ENCODE data around the gene SMAD6. TPM values are rescaled to one million over a fixed set of nuclear protein-coding genes. Genes with fewer than 3 reads are reported as not detected.
"Not testable (repeated sequence)": the region's sequence is repeated elsewhere in the genome, so short reads cannot be mapped to it uniquely, and the experiment has no call there.

Gene SMAD6
- total RNA-seq, 1 donor from 2014 or later = 50.5 TPM

DNA sequence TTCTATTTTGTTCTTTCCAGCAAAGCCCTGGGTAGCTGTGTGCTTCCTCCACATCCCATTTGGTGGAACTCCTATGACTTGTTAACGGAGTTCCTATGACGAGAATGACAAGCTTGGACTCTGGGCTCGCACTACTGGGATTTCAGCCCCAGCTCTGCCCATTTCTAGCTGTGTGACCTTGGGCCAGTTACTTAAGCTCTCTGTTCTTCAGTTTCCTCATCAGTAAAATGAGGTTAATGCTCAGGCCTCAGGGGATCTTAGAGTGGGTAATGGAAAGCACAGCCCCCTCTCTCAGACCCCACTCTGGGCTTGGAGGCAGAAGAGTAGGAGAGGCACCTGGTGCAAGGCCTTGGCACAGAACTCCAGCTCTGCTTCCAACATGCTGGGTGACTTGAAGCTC lies 123.1 kb downstream of the SMAD6 start:
- no peak for DNase-seq (ENCODE audit: low spot score)

DNA sequence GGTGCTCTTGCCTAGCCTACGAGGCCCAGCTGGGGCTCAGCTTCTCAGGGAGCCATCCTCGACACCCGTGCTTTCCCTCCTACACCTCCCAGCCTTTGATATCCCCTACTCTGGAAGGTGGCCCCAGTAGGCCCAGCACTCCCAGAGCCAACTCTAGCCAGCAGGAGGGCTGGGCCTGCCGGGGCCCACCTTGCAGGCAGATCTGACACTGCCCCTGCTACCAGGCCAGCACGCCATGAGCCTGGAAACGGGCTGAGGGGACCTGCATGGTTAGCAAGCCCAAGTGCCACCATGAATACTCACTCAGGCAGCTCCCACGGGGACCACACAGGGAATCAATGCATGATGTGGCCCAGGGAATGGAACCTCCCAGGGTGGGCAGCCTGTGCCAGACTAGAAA lies 123.7 kb downstream of the SMAD6 start:
- DNase-seq (ENCODE audit: low spot score) = no peak

DNA sequence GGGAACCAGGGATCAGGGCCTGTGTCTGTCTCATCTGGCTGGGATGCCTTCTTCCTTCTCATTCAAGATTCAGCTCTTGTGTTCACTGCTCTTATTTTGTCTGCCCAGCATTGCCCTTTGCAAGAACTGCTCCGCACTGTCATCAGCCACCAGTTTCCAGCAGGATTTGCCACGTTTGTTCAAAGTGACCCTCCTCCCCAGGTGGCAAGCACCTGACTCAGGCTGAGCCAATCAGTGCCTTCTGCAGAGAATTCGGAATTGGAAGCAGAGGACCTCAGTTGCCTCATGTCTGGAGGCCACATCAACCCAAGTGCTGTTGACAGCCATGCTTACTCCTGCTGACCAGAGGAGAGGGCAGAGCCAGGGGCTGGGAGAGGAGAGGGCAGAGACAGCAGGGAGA lies 124.5 kb downstream of the SMAD6 start:
- DNase-seq (ENCODE audit: low spot score) = no peak

DNA sequence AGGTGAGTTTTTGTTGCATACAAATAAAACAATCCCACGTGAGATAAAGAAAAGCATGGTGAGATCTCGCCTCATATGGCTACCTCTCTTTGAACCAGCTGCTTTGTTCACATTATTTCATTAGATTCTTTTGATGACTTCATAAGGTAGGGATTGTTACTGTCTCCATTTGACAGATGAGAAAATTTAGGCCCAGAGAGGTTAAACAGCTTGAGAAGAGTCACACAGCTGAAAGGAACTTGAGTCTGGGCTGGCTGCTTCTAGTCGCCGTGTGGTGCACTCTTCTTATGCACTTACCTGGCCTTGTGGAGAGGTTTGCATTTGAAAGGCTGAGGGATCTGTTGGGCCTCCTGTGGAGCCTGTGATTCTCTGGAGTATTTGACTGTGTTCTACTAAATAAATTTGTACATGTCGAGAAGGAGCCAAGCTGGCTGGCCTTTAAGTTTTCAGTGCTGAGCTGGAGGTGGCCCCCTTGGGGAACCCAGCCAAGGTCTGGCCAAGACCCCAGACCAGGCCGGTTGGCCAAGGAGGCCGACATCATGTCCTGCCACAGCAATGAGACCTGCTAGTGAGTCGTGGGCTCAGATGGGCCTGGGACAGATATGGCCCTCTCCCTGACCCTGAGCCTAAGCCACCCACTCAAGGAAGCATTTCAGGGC lies 125.1 kb downstream of the SMAD6 start:
- no peak for DNase-seq (ENCODE audit: low spot score)

DNA sequence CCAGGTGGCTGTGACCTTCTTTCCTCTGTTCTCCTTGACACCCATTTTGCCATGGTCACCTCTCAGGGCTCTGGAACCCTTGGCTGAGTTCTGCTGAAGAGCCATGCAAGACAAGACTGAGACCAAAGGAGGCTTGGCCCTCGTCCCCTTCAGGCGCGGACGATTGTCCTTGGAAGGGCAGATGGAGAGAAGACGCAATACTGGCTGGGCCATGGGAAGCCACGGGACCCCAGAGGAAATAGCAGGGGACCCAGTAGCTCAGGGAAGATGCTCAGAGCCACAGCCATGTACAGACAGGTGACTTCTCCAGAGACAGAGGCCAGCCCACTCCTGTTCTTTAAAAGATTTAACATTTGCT lies 125.6 kb downstream of the SMAD6 start:
- DNase-seq (ENCODE audit: low spot score) = no peak

DNA sequence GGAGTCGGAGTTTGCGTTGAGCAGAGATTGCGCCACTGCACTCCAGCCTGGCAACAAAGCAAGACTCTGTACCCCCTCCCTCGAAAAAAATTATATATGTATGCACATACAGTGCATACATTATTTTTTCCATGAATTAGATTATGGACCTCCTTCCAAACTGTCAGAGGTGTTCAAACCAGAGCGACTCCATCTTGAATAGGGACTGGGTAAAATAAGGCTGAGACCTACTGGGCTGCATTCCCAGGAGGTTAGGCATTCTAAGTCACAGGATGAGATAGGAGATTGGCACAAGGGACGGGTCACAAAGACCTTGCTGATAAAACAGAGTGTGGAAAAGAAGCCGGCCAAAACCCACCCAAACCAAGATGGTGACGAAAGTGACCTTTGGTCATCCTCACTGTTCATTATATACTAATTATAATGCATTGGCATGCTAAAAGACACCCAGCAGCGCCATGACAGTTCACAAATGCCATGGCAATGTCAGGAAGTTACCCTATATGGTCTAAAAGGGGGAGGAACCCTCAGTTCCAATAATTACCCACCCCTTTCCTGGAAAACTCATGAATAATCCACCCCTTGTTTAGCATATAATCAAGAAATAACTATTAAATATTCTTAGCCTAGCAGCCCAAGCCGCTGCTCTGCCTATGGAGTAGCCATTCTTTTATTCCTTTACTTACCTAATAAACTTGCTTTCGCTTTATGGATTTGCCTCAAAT lies 126.9 kb downstream of the SMAD6 start:
- DNase-seq (ENCODE audit: low spot score) = not testable (repeated sequence)

DNA sequence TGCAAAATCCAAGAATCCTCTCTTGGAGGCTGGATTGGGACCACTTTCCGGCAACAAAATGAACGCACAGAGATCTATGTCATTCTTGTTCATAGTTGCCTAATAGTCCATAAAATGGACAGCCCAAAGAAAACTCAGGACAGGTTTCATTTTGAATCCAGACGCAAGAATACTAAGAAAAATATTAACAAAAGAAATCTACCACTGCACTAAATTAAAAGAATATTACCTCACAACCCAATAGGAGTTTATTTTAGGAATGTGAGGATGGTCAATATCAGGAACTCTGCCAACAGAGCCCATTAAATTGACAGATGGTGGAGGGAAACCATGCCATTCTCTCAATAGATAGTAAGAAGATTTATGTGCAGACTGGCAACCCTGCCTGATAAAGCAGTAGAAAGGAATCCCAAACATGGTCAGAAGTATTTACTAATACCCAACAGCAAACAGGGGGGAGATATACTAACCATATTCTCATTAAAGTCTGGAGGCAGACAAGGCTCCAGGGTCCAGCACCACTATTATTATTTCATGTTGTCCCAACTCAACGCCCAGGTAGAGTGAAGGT lies 127.6 kb downstream of the SMAD6 start:
- DNase-seq (ENCODE audit: low spot score) = no peak

DNA sequence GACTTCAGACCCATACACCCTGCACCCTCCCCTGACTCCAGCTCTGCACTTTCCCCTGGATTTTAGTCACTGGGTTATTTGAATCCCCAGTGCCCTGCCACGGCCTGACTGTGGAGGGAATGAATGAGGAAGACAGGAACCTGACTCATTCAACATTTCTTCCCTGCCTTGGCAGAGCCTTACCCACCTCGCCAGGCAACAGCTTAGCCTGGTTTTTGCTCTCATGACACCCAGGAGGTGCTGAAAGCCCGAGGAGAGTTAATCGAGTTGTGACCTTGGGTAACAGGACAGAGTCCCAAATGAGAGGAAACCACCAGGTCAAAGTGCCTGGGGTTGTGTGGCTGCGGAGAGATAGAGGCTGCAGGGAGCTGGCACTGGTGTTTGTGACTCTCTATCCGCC lies 128.3 kb downstream of the SMAD6 start:
- DNase-seq (ENCODE audit: low spot score) = no peak

DNA sequence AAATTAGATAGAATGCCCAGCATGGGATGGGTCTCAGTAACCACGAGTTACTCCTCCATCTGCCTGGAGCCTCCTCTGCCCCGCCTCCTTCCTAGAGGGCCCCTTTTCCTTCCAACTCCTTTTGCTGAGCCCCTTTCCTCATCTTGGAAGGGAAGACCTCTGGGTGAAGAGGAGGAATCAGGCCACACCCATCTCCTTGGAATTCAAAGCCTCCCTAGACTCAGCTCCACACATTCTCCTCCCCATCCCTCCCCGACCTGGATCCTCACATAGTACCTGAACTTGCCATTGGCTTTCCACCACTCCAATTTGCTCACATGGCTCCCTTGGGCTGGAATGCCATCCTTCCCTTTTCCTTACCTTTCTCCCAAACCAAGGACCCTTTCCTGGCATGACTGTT lies 128.8 kb downstream of the SMAD6 start:
- DNase-seq (ENCODE audit: low spot score) = no peak

DNA sequence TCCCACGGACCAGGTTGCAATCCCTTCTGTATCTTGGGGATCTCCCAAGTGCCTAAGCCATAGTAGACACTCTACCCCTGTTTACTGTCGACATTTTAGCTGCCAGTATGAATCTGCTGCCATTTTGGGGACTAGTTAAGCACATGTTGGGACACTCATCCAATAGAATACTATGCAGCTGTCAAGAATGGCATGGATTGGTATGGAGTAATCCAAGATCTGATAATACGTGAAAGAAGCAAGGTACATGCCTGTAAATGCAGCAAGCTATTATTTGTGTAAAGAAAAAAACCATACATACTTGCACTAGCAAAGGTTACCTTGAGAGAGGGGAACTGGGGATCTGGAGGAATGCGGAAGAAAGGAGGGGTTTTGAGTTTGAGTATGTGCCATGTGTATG lies 129.3 kb downstream of the SMAD6 start:
- no peak for DNase-seq (ENCODE audit: low spot score)

DNA sequence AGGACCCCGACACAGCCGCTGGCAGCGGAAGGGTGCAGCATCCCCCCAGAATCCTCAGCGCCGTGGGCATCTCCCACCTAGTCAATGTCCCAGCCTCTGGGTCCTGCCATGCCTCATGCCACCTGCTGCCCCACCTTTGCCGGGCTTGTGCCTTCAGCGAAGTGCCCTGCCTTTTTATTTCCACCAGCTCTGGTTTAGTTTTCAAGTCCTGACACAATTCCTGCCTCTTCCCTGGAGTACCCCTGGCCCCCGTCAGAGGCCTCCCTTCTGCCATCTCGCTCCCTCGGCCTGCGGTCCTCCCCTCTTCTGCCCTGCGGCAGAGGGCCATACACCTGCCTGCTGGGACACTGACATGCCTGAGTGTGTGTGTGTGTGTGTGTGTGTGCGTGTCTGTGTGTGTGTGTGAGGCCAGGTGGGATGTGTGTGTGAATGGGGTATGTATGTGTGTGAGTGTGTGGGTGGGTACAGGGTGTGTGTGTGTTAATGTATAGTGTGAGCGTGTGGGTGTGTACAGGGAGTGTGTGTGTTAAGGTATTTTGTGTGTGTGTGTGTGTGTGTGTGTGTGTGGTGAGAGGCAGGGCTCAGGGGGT lies 129.9 kb downstream of the SMAD6 start:
- DNase-seq (ENCODE audit: low spot score) = no peak

Other genes with a start within 250 kb of the SMAD6 start
- 22.2 TPM for gene SNAPC5, start 204.5 kb upstream of the SMAD6 start, total RNA-seq
- 1,437 TPM for gene RPL4, start 197.4 kb upstream of the SMAD6 start, total RNA-seq
- 5.3 TPM for gene ZWILCH, start 196.9 kb upstream of the SMAD6 start, total RNA-seq
- gene LCTL, start 136.2 kb upstream of the SMAD6 start, total RNA-seq = not detected

All from mucosa of gallbladder (tissue), 1 donor.